Urinary bladder (tissue), 4 donors: ENCODE measurements around the gene HINT1. TPM values are rescaled to one million over a fixed set of nuclear protein-coding genes. Genes with fewer than 3 reads are reported as not detected.
A peak's percentile ranks its signal among the peaks of the same experiment; 100 is the strongest.

Experiments
- DNase-seq: peaks from one replicate; pipeline ENCODE4 v3.0.0-alpha.2; 2015; ENCODE audit errors: extremely low spot score
- H3K27ac ChIP-seq: one replicate; pipeline ENCODE4 v1.5.1; 2013; ENCODE audit warnings: low read depth, mild to moderate bottlenecking, moderate library complexity
- H3K36me3 ChIP-seq: one replicate; pipeline ENCODE4 v1.6.1; 2013; ENCODE audit warnings: mild to moderate bottlenecking, moderate library complexity; ENCODE audit not compliant: insufficient read depth
- H3K4me1 ChIP-seq: one replicate; pipeline ENCODE4 v1.6.1; 2013; ENCODE audit warnings: mild to moderate bottlenecking, moderate library complexity; ENCODE audit not compliant: insufficient read depth
- H3K4me3 ChIP-seq: one replicate; pipeline ENCODE4 v1.5.1; 2013; ENCODE audit warnings: low read depth, low read length
- WGBS: extraction: QIAGEN DNeasy Blood & Tissue Kit; methylation state at CpG from one replicate; pipeline ENCODE4 v1.1.7; 2013; 5-methylcytosine and 5-hydroxymethylcytosine counted together
- polyA plus RNA-seq: library from polyadenylated mRNA; stranded (reverse); fragments of 200-250 nt; gene quantifications from one replicate; pipeline ENCODE4 v1.2.3, GENCODE V29; 2013
- total RNA-seq: library from RNA; depleted of rRNA; stranded (reverse); fragments of >200 nt; gene quantifications from one replicate; pipeline ENCODE4 v1.2.3, GENCODE V29; 2014
- donor health status: healthy with polysubstance abuse.
- donor health status: healthy.

The HINT1 gene
- total RNA-seq (111 TPM), polyA plus RNA-seq (239 TPM)

- Histone ChIP-seq H3K4me1 (no peaks in the 10 kb centered on the region), H3K4me3 (peak within 1 kb of the TSS; percentile 92), H3K27ac (peak within 1 kb of the TSS; percentile 94), H3K36me3 (no peaks in the 10 kb centered on the region)
- WGBS: under 1% methylated on average over 33 of the region's 33 CpGs
- DNase-seq: peak; percentile 82
Measured at GRCh38 chr5:131165119-131165727, at the start of gene HINT1. HINT1 (minus strand) TSS chr5:131165256; CDS start chr5:131165205, 51 bp downstream.

GRCh38 chr5:131214609-131215227, 49.7 kb upstream of the HINT1 start:
- Histone ChIP-seq H3K27ac (no peak overlapping the region), H3K36me3 (no peaks in the 10 kb centered on the region), H3K4me3 (no peak overlapping the region), H3K4me1 (no peaks in the 10 kb centered on the region)
- no peak for DNase-seq
- 56% methylated on average over 3 of the region's 3 CpGs for WGBS

GRCh38 chr5:131212471-131213021, 47.5 kb upstream of the HINT1 start:
- H3K27ac ChIP-seq: no peak overlapping the region
- 75% methylated on average over 5 of the region's 5 CpGs for WGBS
- DNase-seq: no peak
- no peak overlapping the region for H3K4me3 ChIP-seq
- no peaks in the 10 kb centered on the region for H3K4me1 ChIP-seq
- H3K36me3 ChIP-seq: no peaks in the 10 kb centered on the region

GRCh38 chr5:131211669-131212068, 46.6 kb upstream of the HINT1 start:
- WGBS: 92% methylated on average over 5 of the region's 5 CpGs
- Histone ChIP-seq H3K27ac (no peak overlapping the region), H3K4me3 (no peak overlapping the region), H3K4me1 (no peaks in the 10 kb centered on the region), H3K36me3 (no peaks in the 10 kb centered on the region)
- no peak for DNase-seq

GRCh38 chr5:131210151-131210510, 45.1 kb upstream of the HINT1 start:
- no peak for DNase-seq
- Histone ChIP-seq H3K36me3 (no peaks in the 10 kb centered on the region), H3K27ac (no peak overlapping the region), H3K4me3 (no peak overlapping the region), H3K4me1 (no peaks in the 10 kb centered on the region)

DNA sequence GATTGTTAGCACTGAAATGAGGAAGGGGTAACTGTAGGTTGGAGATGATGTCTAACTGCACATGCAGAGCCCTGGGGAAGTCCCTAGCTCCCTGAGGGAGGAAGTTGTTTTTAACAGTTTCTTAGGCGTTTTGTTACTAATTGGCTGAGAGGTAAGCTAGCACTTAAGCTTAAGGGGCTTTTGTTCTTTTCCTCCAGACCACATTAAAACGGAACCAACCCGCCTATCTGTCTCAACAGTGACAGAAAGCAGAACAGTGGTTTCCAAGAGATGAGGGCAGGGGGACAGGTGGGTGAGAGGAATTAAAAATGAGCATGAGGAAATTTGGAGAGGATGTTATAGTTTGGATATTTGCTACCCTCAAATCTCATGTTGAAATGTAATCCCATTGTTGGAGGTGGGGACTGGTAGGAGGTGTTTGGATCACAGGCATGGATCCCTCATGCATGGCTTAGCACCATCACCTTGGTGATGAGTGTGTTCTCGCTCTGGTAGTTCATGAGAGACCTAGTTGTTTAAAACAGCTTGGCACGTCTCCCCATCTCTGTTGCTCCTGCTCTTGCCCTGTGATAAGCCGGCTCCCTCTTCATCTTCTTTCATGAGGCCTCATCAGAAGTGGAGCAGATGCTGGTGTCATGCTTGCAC, 44.6 kb upstream of the HINT1 start:
- WGBS: 42% methylated on average over 6 of the region's 6 CpGs
- Histone ChIP-seq H3K4me1 (no peaks in the 10 kb centered on the region), H3K27ac (no peak overlapping the region), H3K36me3 (no peaks in the 10 kb centered on the region), H3K4me3 (no peak overlapping the region)
- no peak for DNase-seq

- Histone ChIP-seq H3K4me3 (no peak overlapping the region), H3K36me3 (no peaks in the 10 kb centered on the region), H3K27ac (no peak overlapping the region), H3K4me1 (no peaks in the 10 kb centered on the region)
- no peak for DNase-seq
- 78% methylated on average over 1 of the region's 1 CpG for WGBS
Measured at GRCh38 chr5:131209175-131209505, 44.1 kb upstream of the HINT1 start.

DNA sequence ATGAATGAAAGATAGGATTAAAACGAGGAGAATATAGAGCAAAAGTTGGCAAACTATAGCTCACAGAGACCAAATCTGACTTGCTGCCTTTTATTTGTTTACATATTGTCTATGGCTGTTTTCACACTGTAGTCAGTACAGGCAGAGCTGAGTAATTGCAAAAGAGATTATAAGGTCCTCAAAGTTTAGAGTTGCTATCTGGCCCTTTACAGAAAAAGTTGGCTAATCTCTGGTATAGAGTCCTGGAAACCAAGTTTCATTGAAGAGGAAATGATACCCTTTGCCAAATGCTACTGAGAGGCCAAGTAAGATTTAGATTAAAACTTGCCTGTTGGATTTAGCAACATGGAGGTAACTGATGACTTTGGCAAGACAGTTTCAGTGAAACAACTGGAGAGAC, 41.7 kb upstream of the HINT1 start:
- Histone ChIP-seq H3K27ac (no peak overlapping the region), H3K4me3 (no peak overlapping the region), H3K4me1 (no peaks in the 10 kb centered on the region), H3K36me3 (no peaks in the 10 kb centered on the region)
- WGBS: 42% methylated on average over 1 of the region's 1 CpG
- no peak for DNase-seq

DNA sequence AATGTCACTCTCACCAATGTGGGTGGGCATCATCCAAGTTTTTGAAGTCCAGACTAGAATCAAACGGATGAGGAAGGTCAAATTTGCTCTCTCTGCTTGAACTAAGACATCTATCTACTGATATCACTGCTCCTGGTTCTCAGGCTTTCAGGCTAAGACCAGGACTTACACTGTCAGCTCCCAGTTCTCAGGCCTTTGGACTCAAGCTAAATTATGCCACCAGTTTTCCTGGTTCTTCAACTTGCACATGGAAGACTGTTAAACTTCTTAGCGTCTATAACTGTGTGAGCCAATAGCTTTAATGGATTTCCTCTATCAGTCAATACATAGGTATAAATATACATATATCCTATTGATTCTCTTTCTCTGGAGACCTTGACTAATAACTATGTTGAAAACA, 41.0 kb upstream of the HINT1 start:
- Histone ChIP-seq H3K4me3 (no peak overlapping the region), H3K27ac (no peak overlapping the region), H3K4me1 (no peaks in the 10 kb centered on the region), H3K36me3 (no peaks in the 10 kb centered on the region)
- DNase-seq: no peak
- WGBS: 87% methylated on average over 2 of the region's 2 CpGs

GRCh38 chr5:131204964-131205363, 39.9 kb upstream of the HINT1 start:
- no peak for DNase-seq
- Histone ChIP-seq H3K4me3 (no peak overlapping the region), H3K27ac (no peak overlapping the region), H3K4me1 (no peaks in the 10 kb centered on the region), H3K36me3 (no peaks in the 10 kb centered on the region)
- WGBS: 80% methylated on average over 2 of the region's 2 CpGs

DNA sequence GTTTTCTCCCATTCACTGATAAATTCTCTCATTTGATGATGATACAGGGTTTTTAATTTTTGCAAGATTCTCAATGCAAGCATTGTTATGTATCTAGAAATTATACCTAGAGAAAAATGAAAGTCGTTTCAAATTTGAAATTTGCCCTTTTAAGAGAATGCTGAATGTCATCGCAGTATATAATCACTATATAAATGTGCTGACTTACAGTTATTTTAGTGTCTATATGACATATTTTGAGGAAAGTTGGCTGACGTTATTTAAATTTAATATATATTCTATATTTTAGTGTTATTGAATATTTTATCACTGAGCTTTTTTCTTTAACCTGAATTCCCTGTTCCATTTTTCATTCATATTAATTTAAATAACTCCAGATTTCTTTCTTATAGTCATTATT, 35.5 kb upstream of the HINT1 start:
- no peak for DNase-seq
- WGBS: 92% methylated on average over 3 of the region's 3 CpGs
- Histone ChIP-seq H3K27ac (no peak overlapping the region), H3K4me3 (no peak overlapping the region), H3K36me3 (no peaks in the 10 kb centered on the region), H3K4me1 (no peaks in the 10 kb centered on the region)

DNA sequence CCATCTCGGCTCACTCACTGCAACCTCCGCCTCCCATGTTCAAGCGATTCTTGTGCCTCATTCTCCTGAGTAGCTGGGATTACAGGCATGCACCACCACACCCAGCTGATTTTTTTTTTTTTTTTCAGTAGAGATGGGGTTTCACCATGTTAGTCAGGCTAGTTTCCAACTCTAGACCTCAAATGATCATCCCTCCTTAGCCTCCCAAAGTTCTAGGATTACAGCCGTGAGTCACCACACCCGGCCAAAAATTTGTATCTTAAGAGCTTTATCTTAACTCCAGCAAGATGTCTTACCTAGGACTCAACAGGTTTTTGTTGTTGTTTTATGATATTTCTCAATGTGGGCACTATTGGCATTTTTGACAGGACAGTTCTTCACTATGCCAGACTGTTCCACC, 33.6 kb upstream of the HINT1 start:
- H3K4me1 ChIP-seq: no peaks in the 10 kb centered on the region
- 95% methylated on average over 5 of the region's 5 CpGs for WGBS
- H3K4me3 ChIP-seq: no peak overlapping the region
- DNase-seq: no peak
- H3K27ac ChIP-seq: no peak overlapping the region
- H3K36me3 ChIP-seq: no peaks in the 10 kb centered on the region

- no peak overlapping the region for H3K4me3 ChIP-seq
- no peak for DNase-seq
- no peaks in the 10 kb centered on the region for H3K36me3 ChIP-seq
- 87% methylated on average over 4 of the region's 4 CpGs for WGBS
- H3K4me1 ChIP-seq: no peaks in the 10 kb centered on the region
- no peak overlapping the region for H3K27ac ChIP-seq
Measured at GRCh38 chr5:131196331-131196730, 31.3 kb upstream of the HINT1 start.

DNA sequence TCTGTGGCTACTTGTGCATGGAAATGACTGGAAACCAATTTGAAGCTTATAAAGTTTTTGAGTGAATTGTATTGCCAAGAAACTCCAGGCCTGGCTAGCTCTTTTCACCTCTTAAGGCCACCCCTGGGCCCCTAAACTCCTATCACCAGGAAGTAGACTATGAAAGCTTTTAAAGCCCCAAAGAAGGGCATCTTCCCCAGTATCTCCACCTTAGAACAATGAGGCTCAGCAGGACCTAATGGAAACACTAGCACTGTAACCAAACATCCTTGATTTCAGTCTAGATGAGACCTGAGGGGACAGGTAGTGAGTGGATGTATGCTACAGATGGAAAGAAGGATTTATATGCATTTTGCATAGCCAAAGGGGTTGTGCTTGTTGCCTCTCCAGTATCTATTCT, 30.6 kb upstream of the HINT1 start:
- Histone ChIP-seq H3K27ac (no peak overlapping the region), H3K4me1 (no peaks in the 10 kb centered on the region), H3K36me3 (no peaks in the 10 kb centered on the region), H3K4me3 (no peak overlapping the region)
- DNase-seq: no peak
